H9 (cell line): ENCODE results near the gene SLAMF1. TPM values are rescaled to one million over a fixed set of nuclear protein-coding genes. Genes with fewer than 3 reads are reported as not detected.

Experiments
- DNase-seq: peaks from one replicate; pipeline ENCODE4 v3.0.0-alpha.2; 2017
- H2AFZ ChIP-seq: one replicate; pipeline ENCODE4 v1.6.1; 2013; ENCODE audit warnings: mild to moderate bottlenecking, low read length, control low read depth, moderate library complexity
- H2AK5ac ChIP-seq: 2 replicates; pipeline ENCODE4 v1.6.1; 2013; ENCODE audit warnings: low read length, control low read depth, mixed read lengths; ENCODE audit not compliant: insufficient read length
- H2BK120ac ChIP-seq: one replicate; pipeline ENCODE4 v1.6.1; 2013; ENCODE audit warnings: low read depth, mild to moderate bottlenecking, low read length, control low read depth, inconsistent platforms; ENCODE audit not compliant: poor library complexity, severe bottlenecking
- H2BK12ac ChIP-seq: 2 replicates; pipeline ENCODE4 v1.6.1; 2013; ENCODE audit warnings: low read length, control low read depth, mixed read lengths, low read depth; ENCODE audit not compliant: insufficient read length
- H2BK15ac ChIP-seq: 2 replicates; pipeline ENCODE4 v1.6.1; 2013; ENCODE audit warnings: low read depth, low read length, control low read depth
- H2BK20ac ChIP-seq: one replicate; pipeline ENCODE4 v1.6.1; 2013; ENCODE audit warnings: low read depth, mild to moderate bottlenecking, low read length, control low read depth, inconsistent platforms; ENCODE audit not compliant: poor library complexity, severe bottlenecking
- H2BK5ac ChIP-seq: 2 replicates; pipeline ENCODE4 v1.6.1; 2013; ENCODE audit warnings: low read length, control low read depth, mixed read lengths; ENCODE audit not compliant: insufficient read length
- H3K14ac ChIP-seq: 2 replicates; pipeline ENCODE4 v1.6.1; 2013; ENCODE audit warnings: low read length, control low read depth; ENCODE audit not compliant: insufficient read depth
- H3K18ac ChIP-seq: 2 replicates; pipeline ENCODE4 v1.6.1; 2013; ENCODE audit warnings: low read depth, mild to moderate bottlenecking, mixed read lengths, low read length, control low read depth; ENCODE audit not compliant: insufficient read length
- H3K23ac ChIP-seq: 2 replicates; pipeline ENCODE4 v1.6.1; 2013; ENCODE audit warnings: low read length, control low read depth, mixed read lengths, low read depth; ENCODE audit not compliant: insufficient read length
- H3K23me2 ChIP-seq: 2 replicates; pipeline ENCODE4 v1.6.1; 2013; ENCODE audit warnings: low read depth, mild to moderate bottlenecking, mixed read lengths, low read length, control low read depth; ENCODE audit not compliant: insufficient read length, poor library complexity, severe bottlenecking
- H3K27ac ChIP-seq: 2 replicates; pipeline ENCODE4 v1.5.1; 2013; ENCODE audit warnings: low read length, control low read depth, mixed read lengths, low read depth; ENCODE audit not compliant: insufficient read length
- H3K27me3 ChIP-seq: 2 replicates; pipeline ENCODE4 v1.6.1; 2013; ENCODE audit warnings: low read length, control low read depth, inconsistent platforms; ENCODE audit not compliant: insufficient read depth
- H3K4ac ChIP-seq: 2 replicates; pipeline ENCODE4 v1.6.1; 2013; ENCODE audit warnings: low read depth, mild to moderate bottlenecking, control low read depth, inconsistent platforms, low read length, moderate library complexity
- H3K4me1 ChIP-seq: 2 replicates; pipeline ENCODE4 v1.6.1; 2013; ENCODE audit warnings: low read length, control low read depth, inconsistent platforms; ENCODE audit not compliant: insufficient read depth
- H3K4me2 ChIP-seq: 2 replicates; pipeline ENCODE4 v1.6.1; 2013; ENCODE audit warnings: low read length, control low read depth, mixed read lengths; ENCODE audit not compliant: insufficient read length, insufficient read depth
- H3K56ac ChIP-seq: 2 replicates; pipeline ENCODE4 v1.6.1; 2013; ENCODE audit warnings: low read depth, mild to moderate bottlenecking, mixed read lengths, low read length, control low read depth; ENCODE audit not compliant: insufficient read length
- H3K79me1 ChIP-seq: 2 replicates; pipeline ENCODE4 v1.6.1; 2013; ENCODE audit warnings: low read depth, mild to moderate bottlenecking, moderate library complexity, low read length, control low read depth, inconsistent platforms; ENCODE audit not compliant: insufficient read depth, poor library complexity, severe bottlenecking
- H3K79me2 ChIP-seq: 2 replicates; pipeline ENCODE4 v1.6.1; 2013; ENCODE audit warnings: low read length, control low read depth, inconsistent platforms; ENCODE audit not compliant: insufficient read depth
- H3K9ac ChIP-seq: 2 replicates; pipeline ENCODE4 v1.6.1; 2013; ENCODE audit warnings: low read length, control low read depth, mixed read lengths; ENCODE audit not compliant: insufficient read length; ENCODE audit errors: extremely low read depth
- H3K9me3 ChIP-seq: one replicate; pipeline ENCODE4 v1.6.1; 2013; ENCODE audit warnings: low read depth, low read length, inconsistent platforms; ENCODE audit not compliant: control insufficient read depth
- H3T11ph ChIP-seq: one replicate; pipeline ENCODE4 v1.6.1; 2013; ENCODE audit warnings: mild to moderate bottlenecking, low read length, control low read depth, inconsistent platforms
- H4K20me1 ChIP-seq: one replicate; pipeline ENCODE4 v1.6.1; 2013; ENCODE audit not compliant: control insufficient read depth, insufficient read length, insufficient read depth
- H4K5ac ChIP-seq: 2 replicates; pipeline ENCODE4 v1.6.1; 2013; ENCODE audit warnings: low read depth, mild to moderate bottlenecking, mixed read lengths, low read length, control low read depth; ENCODE audit not compliant: insufficient read length
- H4K8ac ChIP-seq: replicated peaks from 2 replicates; pipeline ENCODE4 v1.6.1; 2013; ENCODE audit warnings: low read length, control low read depth, mixed read lengths, low read depth; ENCODE audit not compliant: insufficient read length
- H4K91ac ChIP-seq: 2 replicates; pipeline ENCODE4 v1.6.1; 2013; ENCODE audit warnings: low read depth, mild to moderate bottlenecking, moderate library complexity, mixed read lengths, low read length, control low read depth; ENCODE audit not compliant: insufficient read length
- H3K27ac Mint-ChIP-seq, 3 experiments: 2 replicates in 2 of 3; 3 replicates in 1 of 3; pipeline ENCODE4 v1.8.0; 2020 to 2021; ENCODE audit warnings: mixed read lengths in 3 of 3, mild to moderate bottlenecking in 1 of 3, moderate library complexity in 1 of 3
- H3K27me3 Mint-ChIP-seq: 2 replicates; pipeline ENCODE4 v1.8.0; 2021; ENCODE audit warnings: low read depth, mild to moderate bottlenecking, moderate library complexity, mixed read lengths
- H3K36me3 Mint-ChIP-seq, 3 experiments: 2 replicates in 2 of 3; 3 replicates in 1 of 3; pipeline ENCODE4 v1.8.0; 2020 to 2021; ENCODE audit warnings: low read depth in 3 of 3, mixed read lengths in 3 of 3; ENCODE audit not compliant: insufficient read depth in 1 of 3
- H3K4me1 Mint-ChIP-seq, 2 experiments: 2 replicates each; pipeline ENCODE4 v1.8.0; 2020; ENCODE audit warnings: mixed read lengths in 2 of 2
- H3K4me3 Mint-ChIP-seq, 2 experiments: 2 replicates in 1 of 2; 3 replicates in 1 of 2; pipeline ENCODE4 v1.8.0; 2020 to 2021; ENCODE audit warnings: mild to moderate bottlenecking in 2 of 2, mixed read lengths in 2 of 2, moderate library complexity in 1 of 2
- H3K9me3 Mint-ChIP-seq, 2 experiments: 2 replicates in 1 of 2; 3 replicates in 1 of 2; pipeline ENCODE4 v1.8.0; 2020; ENCODE audit warnings: mild to moderate bottlenecking in 2 of 2, mixed read lengths in 2 of 2, moderate library complexity in 1 of 2
- CTCF ChIP-seq: fragments of 200-600 bp; sonication (generic); conservative IDR thresholded peaks from 3 replicates; pipeline ENCODE4 v1.8.0; 2021; ENCODE audit warnings: antibody characterized with exemption, mild to moderate bottlenecking
- WGBS: extraction: QIAGEN DNeasy Blood & Tissue Kit; methylation state at CpG from one replicate; pipeline ENCODE4 v1.1.7; 2013; ENCODE audit warnings: missing lambda C conversion rate, low lambda C conversion rate, mixed read lengths; ENCODE audit not compliant: insufficient read length; ENCODE audit errors: extremely low coverage; 5-methylcytosine and 5-hydroxymethylcytosine counted together
- total RNA-seq: library from RNA; stranded (reverse); gene quantifications from 2 replicates; pipeline ENCODE4 v1.2.1, GENCODE V29; 2021

Gene SLAMF1
- total RNA-seq, 1 experiment from 2014 or later = not detected

GRCh38 chr1:160681891-160682140 is 35.0 kb upstream of the SLAMF1 start:
- H4K5ac ChIP-seq = no peak overlapping the region
- DNase-seq = no peak
- no peaks in the 10 kb centered on the region for H3K27me3 ChIP-seq
- no peak overlapping the region for H3K27ac ChIP-seq
- TF ChIP-seq CTCF = no peak
- peaks cover 3% of the 10 kb centered on the region; the same call in 1 of the 2 replicates for H3K4me1 ChIP-seq
- no peak overlapping the region for H3T11ph ChIP-seq
- H3K23me2 ChIP-seq = no peaks in the 10 kb centered on the region
- no peak overlapping the region for H4K91ac ChIP-seq
- Mint-ChIP-seq H3K27me3 (no peaks in the 10 kb centered on the region; the same call in none of the 2 replicates), H3K4me3 (no peak overlapping the region), H3K9me3 (peaks cover 8 to 9% of the 10 kb centered on the region in 2 experiments), H3K4me1 (peaks cover 11 to 12% of the 10 kb centered on the region in 2 experiments), H3K36me3 (peaks cover 7 to 13% (median 9%) of the 10 kb centered on the region in 3 experiments), H3K27ac (0 out of 7 replicates have a peak overlapping the region, but pooled peaks of 1 of the 3 experiments have one; percentile 13)
- H2AFZ ChIP-seq = no peak overlapping the region
- no peak overlapping the region for H3K56ac ChIP-seq
- H3K79me1 ChIP-seq = no peaks in the 10 kb centered on the region
- H2BK15ac ChIP-seq = no peak overlapping the region
- no peak overlapping the region for H4K8ac ChIP-seq
- H4K20me1 ChIP-seq = no peaks in the 10 kb centered on the region
- no peak overlapping the region for H2BK120ac ChIP-seq
- no peak overlapping the region for H2BK12ac ChIP-seq
- H3K4me2 ChIP-seq = no peak overlapping the region
- H2BK20ac ChIP-seq = no peak overlapping the region
- no peak overlapping the region for H2AK5ac ChIP-seq
- H3K79me2 ChIP-seq = no peaks in the 10 kb centered on the region
- no peak overlapping the region for H3K23ac ChIP-seq
- no peaks in the 10 kb centered on the region for H3K9me3 ChIP-seq
- H3K9ac ChIP-seq = no peak overlapping the region
- H3K18ac ChIP-seq = no peak overlapping the region
- H2BK5ac ChIP-seq = no peak overlapping the region
- WGBS = no CpG with 5 or more reads among the region's 3 CpGs
- H3K14ac ChIP-seq = no peak overlapping the region
- H3K4ac ChIP-seq = no peak overlapping the region
